Pulmonary artery endothelial cell (primary cell): ENCODE measurements around the gene PITHD1. TPM values are rescaled to one million over a fixed set of nuclear protein-coding genes. Genes with fewer than 3 reads are reported as not detected.
"Not testable (repeated sequence)": the region's sequence is repeated elsewhere in the genome, so short reads cannot be mapped to it uniquely, and the experiment has no call there.

ENCODE experiments used
- DNase-seq: peaks from one replicate; pipeline ENCODE4 v3.0.0-alpha.2; 2011; ENCODE audit warnings: low read depth, low spot score
- total RNA-seq: library from RNA; depleted of rRNA; stranded (reverse); fragments of >200 nt; gene quantifications from 2 replicates; pipeline ENCODE4 v1.2.3, GENCODE V29; 2014

Gene PITHD1
- total RNA-seq, 1 donor from 2014 or later: 48.2 TPM

GRCh38 chr1:23772854-23773242, 5.4 kb upstream of the PITHD1 start:
- no peak for DNase-seq

DNA sequence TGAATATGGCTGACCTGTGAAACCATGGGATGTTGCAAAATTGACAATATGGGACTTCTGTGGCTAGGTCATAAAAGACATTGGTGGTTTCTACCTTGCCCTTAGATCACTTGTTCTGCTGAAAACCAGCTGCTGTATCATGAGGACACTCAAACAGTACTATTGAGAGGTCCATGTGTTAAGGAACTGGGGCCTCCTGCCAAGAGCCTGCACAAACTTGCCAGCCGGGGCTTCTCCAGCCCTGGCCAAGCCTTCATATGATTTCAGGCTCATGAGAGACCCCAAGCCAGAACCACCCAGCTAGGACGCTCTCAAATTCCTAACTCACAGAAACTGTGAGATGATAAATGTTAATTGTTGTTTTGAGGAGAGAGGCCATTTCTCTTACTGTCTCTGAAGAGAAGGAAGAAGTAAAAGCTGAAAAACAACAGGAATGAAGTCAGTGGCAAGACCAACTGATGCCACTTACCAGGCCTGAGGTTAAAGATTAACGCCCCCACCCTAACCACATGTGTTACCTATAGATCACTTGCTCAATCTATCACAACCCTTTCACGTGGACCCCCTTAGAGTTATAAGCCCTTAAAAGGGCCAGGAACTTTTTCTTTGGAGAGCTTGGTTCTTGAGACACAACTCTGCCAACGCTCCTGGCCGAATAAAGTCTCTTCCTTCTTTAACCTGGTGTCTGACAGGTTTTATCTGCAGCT, 3.9 kb upstream of the PITHD1 start:
- DNase-seq: no peak

DNA sequence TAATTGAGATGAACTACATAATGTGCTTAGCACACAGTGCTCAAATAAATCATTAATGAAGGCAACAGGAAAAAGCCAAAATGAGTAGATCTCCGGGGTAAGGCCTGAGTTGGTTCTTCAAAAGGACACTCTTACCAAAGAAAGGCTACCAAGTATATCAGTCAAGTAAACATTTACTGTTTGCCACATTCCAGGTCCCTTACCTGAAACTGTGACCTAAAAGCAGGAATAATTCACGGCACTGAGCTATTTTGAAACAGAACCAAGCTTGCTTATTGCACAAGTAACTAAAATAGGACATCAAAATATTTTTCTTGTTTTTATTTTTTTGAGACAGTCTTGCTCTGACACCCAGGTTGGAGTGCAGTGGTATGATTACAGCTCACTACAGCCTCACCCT, 2.0 kb upstream of the PITHD1 start:
- DNase-seq: no peak

DNA sequence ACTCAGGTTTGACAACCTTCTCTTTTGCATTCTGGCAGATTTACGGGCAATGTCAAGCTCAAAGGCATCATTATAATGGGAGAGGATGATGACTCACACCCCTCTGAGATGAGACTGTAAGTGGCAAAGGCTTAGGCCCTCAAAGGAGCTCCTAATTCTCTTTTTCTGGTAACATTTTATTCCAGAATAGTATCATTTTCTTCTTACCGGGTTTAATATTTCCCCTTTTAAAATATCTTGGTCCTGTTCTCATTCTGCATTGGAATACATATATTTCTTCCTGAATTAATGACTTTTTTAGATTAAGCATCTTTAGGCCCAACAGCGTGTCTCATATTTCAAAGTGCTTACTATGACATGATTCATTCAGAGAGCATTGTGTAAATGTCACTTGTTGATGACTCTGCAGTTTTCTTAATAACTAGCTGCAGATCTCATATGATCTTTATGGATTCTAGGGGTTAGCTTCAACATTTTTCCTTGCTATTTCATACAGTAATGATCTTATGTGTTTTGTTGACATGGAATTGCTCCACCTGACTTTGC, 1.7 kb downstream of the PITHD1 start:
- DNase-seq: no peak

GRCh38 chr1:23783141-23783540, 4.9 kb downstream of the PITHD1 start:
- not testable (repeated sequence) for DNase-seq

GRCh38 chr1:23784846-23785245, 6.6 kb downstream of the PITHD1 start:
- no peak for DNase-seq

GRCh38 chr1:23787701-23788100, 9.5 kb downstream of the PITHD1 start:
- no peak for DNase-seq

GRCh38 chr1:23788695-23789094, 10.5 kb downstream of the PITHD1 start:
- DNase-seq: no peak

DNA sequence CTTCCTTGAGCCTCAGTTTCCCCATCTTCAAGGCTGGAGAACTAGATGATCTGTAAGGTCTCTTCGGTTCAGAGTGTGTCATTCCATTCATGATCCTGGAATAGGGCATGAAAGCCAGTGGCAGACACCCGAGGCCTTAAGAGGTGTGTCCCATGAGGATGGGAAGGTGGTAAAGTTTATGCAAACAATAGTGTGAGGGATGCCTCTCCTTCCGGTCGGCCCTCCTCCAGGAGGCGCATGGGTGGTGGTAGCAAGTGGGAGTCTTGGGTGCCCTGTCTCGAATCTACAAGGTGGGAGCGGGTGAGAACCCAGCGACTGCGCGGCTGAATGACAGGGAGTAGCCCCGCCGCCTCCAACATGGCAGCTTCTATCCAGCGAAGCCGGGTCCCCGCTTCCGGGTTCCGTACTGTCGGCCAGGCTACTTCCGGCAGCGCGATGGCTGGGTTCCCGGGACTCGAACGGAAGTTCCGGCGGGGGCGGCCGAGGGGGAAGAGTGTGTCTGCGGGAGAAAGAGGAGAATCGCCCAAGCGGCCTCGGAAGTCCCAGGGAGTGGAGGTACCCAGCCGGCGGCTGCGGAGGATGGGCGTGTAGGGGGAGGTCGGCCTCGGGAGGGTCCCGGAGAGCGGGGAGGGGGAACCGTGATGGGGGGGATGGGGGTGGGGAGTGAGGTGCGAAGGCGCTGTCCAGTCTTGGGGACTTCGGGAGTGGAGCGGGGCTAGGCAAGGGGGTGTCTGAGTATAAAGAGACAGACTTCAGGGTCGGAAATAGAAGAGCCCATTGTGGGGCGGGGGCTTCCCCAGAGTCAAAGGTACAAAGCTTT, 12.7 kb downstream of the PITHD1 start, which contains the start of gene LYPLA2:
LYPLA2 (plus strand) TSS at position 450 of the 820 bp plus-strand sequence. CDS start 1,538 bp downstream, outside the sequence.
- peak; percentile 63 for DNase-seq

DNA sequence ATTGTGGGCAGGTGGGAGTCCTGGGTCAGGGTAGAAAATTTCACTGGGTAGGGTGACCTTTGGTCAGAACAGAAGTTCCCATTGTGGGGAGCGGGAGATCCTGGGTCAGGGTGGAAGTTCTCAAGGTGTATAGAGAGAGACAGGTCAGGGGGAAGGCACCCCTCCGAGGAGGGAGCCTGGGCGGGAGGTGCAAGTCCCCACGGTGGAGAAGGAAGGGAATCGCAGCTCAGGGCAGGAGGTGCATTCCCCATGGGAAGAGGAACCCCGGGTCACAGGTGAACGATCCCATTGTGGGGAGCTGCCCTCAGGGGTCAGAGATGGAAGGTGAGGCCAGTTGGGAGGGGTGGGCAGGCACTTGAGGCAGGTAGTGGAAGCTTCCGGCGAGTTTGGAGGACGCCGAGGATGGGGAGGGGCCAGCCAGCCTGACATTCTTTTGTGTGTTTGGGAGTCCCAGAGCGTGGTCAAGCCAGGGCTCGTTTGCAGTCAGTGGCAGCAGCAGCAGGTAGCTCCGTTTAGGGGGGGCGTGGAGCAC, 13.4 kb downstream of the PITHD1 start:
- no peak for DNase-seq

DNA sequence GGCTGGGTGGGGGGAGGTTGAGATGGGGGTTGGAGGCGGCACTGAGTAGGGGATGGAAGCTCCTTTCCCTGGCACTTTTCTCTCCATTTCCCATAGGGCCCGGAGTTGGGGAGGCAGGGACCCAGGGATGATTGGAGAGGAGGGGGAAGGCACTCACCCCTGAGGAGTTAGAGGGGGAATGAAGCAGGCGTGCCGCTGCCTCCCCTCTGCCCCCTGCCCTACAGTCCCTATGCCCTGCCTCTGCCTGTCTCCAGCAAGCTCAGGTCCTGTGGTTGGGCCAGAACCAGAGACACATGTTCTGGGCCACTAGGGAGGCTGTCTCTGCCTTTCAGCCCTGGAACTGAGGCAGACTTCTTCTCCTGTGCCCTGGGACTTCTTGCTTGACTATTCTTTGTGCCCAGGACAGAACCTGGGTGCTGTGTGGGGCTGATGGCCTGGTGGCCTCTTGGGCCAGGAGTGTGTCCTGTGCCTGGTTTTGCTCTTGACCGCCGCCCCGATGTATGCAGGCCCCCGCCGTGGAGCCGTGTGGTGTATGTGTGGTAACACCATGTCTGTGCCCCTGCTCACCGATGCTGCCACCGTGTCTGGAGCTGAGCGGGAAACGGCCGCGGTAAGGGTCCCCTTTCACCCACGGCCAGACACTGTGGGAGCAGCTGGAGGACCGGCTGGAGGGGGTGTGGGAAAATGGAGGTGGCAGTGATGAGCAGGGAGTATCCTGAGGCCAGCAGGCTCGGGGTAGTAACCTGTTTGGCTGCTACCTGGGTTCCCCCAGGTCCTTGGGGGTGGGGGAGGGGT, 14.1 kb downstream of the PITHD1 start:
- no peak for DNase-seq

DNA sequence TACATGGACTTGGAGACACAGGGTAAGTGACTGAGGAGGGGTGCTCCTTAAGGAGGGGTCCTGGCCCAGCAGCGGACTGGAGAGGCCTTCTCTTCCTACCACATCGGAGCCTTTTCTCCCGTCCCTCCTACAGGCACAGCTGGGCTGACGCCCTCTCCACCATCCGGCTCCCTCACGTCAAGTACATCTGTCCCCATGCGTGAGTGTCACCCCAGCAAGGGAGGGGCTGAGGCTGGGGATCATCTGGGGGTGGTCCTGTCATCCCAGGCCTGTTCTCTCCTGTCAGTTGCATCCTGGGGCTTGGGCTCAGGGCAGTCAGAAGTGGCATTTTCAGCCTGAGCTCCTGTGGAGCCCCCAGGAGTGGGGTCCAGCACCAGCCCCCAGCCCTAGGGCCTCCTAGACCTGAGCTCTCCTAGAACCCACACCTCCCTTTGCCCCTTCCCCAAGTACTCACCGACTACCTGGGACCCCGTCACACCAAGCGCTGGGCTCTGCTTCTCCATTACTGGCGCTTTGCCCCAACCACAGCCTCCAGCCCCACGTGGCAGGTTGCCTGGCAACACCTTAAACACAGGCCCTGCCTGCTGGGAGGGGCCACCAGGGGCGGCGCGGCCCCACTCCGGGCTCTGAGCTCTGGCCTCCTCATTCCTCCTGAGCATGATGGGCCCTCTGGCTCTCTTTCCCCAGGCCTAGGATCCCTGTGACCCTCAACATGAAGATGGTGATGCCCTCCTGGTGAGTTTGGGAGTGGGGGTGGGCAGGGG, 15.0 kb downstream of the PITHD1 start:
- DNase-seq: no peak

DNA sequence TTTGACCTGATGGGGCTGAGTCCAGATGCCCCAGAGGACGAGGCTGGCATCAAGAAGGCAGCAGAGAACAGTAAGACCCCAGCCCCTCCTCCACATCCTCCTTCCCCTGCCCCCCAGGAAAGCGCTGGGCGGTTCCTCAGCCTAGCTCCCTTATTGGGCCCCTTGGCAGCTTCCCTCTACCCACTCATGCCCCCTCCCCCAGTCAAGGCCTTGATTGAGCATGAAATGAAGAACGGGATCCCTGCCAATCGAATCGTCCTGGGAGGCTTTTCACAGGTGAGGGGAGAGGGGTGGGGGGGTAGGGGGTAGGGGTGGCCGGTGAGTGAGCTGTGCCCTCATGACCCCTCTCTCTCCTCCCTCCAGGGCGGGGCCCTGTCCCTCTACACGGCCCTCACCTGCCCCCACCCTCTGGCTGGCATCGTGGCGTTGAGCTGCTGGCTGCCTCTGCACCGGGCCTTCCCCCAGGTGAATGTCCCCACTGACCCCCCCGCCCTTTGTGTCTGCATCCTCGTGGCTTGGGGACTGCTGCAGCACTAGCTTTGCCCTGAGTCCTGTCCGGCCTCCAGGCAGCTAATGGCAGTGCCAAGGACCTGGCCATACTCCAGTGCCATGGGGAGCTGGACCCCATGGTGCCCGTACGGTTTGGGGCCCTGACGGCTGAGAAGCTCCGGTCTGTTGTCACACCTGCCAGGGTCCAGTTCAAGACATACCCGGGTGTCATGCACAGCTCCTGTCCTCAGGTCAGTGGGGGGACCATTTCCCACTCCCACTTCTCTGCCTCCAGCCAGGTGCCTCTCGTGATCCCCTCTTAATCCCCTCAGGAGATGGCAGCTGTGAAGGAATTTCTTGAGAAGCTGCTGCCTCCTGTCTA, 15.9 kb downstream of the PITHD1 start:
- no peak for DNase-seq

GRCh38 chr1:23794732-23795182, 16.5 kb downstream of the PITHD1 start:
- not testable (repeated sequence) for DNase-seq

DNA sequence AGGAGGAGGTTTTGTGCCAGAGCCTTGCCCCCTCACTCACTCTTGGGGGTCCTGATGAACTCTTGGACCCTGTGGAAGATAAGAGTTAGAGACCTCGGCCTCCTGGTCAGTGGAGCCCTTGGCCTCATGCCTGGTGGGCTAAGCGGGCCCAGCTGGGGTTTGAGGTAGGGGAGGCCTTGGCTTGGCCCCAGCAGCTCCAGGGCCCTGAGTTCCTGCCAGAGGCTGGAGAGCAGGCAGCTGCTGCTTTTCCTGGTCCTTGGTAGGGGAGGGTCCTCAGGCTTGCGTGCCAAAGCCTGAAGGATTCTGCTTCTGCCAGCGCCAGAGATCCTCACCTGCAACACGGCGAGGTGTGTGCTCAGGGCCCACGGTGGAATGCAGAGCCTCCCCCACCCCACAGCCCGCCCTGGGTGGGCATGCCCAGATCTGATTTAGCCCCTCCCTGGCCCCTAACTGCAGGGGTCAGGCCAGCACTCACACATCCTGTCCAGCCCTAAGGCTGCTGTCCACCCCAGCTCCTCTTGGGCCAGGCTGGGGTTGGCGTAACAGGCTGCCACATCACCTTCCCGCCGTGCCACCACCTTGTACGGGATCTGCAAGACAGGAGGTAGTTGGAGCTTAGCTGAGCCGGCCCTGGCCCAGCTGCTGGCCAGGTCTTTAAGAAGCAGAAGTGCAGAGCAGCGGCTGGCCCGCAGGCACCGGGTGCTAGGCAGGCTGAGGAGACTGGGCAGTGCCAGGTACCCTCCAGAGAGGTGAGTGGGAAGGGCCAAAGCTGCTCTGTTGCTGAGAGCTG, 17.7 kb downstream of the PITHD1 start:
- no peak for DNase-seq

DNA sequence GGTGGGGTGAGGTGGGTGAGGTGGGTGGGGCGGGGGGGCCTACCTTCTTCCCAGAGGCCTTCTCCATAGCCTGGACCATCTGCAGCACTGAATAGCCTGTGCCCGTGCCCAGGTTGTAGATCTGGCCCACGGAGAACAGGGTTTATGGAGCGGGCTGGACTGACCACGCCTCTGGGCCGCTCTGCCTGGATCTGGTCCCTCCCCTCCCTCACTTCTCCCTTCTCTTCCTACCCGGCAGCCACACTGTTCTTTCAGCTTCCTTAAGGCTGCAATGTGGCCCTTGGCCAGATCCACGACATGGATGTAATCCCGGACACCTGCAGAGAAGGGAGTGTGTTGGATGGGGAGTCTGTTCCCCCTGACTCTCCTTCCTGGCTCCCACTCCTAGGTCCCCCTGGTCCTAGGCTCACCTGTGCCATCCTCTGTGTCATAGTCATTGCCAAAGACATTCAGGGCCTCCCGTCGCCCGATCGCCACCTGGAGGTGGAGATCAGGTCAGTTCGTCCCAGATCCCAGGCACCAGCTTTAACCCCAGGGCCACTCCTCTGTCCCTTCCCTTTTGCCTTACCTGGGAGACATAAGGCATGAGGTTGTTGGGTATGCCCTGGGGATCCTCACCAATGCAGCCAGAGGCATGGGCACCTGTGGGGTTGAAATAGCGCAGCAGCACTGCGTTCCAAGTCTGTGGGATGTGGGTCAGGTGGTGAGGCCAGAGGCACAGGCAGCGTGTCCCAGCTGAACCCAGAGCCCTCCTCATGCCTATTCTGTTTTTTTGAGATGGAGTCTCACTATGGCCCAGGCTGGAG, 18.5 kb downstream of the PITHD1 start:
- DNase-seq: no peak

DNA sequence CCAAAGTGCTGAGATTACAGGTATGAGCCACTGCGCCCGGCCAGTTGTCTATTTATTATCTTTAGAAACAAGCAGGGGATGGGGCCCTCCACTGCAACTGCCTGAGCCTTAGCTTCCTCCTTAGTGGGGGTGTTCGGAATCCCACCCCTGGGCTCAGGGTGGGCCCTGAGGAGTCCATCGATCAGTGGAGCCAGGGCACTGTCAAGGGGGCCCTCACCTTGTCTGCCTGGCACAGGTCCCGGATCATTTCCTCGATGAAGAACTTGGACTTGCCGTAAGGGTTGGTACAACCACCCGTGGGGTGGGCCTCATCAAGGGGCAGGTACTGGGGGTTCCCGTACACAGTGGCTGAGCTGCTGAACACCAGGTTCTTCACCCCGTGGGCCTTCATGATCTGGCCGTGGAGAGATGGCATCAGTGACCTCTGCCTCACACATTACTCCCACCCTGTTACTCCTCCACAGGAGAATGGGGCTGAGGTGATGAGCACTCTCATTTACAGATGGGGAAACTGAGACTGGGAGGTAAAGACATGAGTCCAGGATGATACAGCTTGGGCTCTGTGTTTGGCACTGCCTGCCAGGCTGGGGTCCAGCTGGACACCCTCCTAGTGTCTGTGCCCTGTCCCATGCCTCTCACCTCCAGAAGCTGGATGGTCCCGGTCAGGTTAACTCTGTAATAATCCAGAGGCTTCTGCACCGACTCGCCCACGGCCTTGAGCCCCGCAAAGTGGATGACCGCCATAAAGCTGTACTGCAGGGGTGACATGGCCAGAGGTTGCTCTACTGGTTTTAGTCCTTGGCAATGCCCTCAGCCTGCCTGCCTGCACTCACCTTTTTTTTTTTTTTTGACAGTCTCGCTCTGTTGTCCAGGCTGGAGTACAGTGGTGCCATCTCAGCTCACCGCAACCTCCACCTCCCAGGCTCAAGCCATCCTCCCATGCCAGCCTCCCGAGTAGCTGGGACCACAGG, 19.5 kb downstream of the PITHD1 start:
- no peak for DNase-seq
